GM12892 (cell line): ENCODE data around the gene KIAA1671.
A peak's percentile ranks its signal among the peaks of the same experiment; 100 is the strongest.

Experiments used
- DNase-seq: peaks from one replicate; pipeline ENCODE4 v3.0.0; 2011; ENCODE audit not compliant: insufficient read length
- FAIRE-seq: peaks from 2 replicates; lab custom pipeline; 2011; peaks lifted over from hg19 to GRCh38; lab: Jason Lieb, UNC
- POLR2A ChIP-seq: IDR thresholded peaks from 2 replicates; pipeline ENCODE4 v1.6.1; 2011; ENCODE audit warnings: low read depth, low read length, control low read depth
- POLR2AphosphoS5 ChIP-seq: IDR thresholded peaks from 2 replicates; pipeline ENCODE4 v1.6.1; 2011; ENCODE audit warnings: low read depth, low read length, control low read depth
- TAF1 ChIP-seq: IDR thresholded peaks from 2 replicates; pipeline ENCODE4 v1.6.1; 2011; ENCODE audit warnings: low read depth, mild to moderate bottlenecking, control low read depth, low read length, borderline replicate concordance

KIAA1671 gene

DNA sequence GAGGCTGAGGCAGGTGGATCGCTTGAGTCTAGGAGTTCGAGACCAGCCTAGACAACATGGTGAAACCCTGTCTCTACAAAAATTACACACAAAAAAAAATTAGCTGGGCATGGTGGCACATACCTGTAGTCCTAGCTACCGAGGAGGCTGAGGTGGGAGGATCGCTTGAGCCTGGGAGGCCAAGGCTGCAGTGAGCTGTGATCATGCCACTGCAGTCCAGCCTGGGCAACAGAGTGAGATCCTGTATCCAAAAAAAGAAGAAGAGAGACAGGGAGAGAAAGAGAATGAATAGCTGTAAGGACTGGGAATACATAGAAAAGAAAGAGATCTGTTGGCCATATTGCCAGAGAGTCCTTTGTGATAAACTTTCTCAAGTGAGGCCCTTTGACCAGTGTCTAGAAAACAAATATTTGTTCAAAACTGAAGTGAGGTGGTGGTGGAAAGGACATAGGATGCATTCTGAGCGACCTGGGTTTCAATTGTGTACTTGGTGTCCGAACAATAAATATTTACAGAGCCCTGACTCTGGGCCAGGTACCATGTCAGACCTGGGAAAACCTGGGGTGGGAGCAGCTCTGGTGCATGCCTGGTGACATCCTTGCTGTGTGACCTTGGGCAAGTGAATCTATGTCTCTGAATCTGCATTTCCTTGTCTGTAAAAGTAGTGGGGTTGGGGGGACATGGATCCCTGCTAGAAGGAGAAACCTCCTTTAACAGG lies 157.5 kb downstream of the KIAA1671 start:
- DNase-seq, result no peak
- FAIRE-seq, result no peak
- TF ChIP-seq TAF1 (no peak), POLR2A (no peak), POLR2AphosphoS5 (no peak)

DNA sequence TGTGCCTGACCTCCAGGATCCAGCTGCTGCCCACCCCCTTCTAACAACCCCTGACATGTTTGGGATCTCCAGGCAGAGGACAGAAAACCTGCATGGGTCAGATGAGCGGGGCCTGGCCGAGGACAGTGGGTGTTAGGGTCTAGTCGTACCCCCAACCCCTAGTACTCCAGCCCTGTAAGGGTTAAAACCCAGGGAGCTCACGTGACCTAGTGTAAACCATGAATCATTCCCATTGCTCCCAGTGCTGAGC lies 158.0 kb downstream of the KIAA1671 start:
- DNase-seq (no peak), FAIRE-seq (no peak)
- TF ChIP-seq POLR2A, result no peak

DNA sequence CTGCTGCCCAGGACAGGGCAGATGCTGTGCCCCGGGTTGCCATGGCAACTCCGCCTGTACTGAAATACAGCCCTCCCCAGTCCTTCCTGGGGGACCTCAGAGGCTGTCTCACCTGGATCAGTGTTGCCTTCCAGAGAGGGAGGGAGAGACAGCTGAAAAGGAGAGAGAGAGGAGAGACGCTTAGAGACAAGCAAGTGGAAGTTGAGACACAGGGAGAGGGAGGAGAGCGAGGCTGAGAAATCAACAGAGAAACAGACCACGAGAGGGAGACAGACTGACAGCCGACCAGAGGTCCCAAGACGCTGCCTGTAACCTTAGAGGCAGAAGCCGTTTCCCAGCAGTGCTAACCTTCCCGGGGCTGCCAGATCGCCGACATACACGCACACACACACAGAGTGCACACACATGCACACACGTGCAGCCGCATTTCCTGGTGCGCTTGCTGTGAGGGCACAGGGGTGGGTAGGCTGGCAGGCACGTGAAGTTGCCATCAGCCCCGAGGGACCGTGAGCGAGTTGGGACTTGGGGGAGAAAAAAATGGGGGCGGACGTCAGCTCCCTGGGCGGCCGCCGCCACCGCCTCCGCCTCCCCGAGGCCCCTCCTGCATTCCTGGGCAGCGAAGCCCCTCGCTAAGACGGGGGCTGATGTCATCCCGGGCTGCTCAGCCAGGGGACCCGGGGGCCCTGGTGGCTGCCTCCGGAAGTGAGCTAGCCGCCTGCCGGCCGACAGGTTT lies 158.5 kb downstream of the KIAA1671 start:
- peak; percentile 38 for DNase-seq
- TF ChIP-seq POLR2AphosphoS5 (no peak), POLR2A (no peak), TAF1 (no peak)
- no peak for FAIRE-seq

DNA sequence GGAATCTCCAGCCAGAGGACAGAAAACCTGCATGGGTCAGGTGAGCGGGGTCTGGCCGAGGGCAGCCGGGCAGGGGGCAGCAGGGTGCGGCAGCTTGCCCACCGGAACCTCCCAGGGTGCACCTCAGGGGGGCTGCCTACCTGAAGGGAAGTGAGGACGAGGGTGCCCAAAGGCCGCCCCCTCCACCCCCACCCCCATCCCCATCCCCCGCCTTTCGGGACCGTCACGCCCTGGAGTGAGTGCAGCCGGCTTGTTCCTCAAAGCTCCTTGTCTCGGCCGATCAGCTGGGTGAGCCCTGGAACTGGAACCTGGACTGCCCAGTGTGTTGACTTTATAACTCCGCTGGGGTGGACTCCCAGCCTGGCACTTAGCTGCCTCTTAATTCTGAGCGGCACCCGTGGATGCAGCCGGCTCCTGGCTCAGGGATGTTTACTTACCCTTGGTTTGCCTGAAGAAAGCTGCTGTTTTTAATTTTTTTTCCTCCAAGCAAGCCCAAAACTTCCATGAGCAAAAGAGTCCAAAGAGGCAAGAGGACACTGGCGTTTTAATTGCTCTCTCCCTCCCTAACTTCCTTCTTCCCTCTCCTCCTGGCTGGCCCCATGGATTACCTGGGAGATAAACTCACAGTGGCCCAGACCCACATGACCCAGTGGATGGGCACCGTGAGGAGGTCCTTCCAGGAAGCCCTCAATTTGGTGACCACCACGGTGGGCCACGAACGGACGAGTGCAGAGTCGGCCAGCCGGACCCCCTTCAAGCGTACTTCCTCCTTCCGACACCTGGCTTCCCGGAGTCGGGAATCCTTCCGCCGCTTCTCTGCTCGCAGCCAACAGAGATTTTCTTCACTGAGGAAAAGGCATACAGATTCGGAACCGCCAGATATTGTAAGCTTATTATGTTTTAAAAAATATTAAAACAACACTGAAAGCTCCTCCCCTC lies 159.3 kb downstream of the KIAA1671 start:
- TF ChIP-seq POLR2A (no peak), POLR2AphosphoS5 (no peak), TAF1 (no peak)
- FAIRE-seq, result no peak
- DNase-seq, result no peak

DNA sequence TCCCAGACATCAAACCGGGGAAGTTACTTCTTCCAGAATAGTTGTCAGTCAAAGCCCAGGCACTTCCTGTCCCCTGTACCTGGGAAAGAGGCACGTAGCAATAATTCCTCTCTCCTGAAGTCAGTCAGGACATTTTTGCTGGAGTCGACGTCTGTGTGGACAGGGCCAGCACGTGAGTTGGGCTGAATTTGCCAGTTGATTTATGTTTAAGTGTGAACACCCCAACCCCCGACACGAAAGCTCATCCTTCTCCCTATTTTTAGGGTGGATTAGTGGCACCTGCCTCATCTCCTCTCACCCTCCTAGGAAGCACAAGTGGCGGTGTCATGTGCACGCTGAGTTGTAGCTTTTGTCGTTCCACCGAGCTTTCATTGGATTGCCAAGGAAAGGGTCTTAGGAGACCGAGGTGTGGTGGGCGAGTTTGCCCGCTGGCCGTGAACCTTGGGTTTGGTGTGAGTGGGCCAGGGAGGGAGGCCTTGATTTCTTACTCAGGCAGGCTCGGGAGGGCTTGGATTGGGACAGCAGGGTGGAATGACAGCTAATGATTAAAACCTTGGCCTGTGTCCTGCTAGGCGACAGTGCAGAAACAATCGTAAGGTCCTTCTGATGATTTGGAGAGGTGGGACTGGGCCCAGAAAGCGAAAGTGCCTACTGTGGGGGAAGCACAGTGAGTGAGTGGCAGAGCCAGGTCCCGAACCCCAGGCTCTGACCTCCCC lies 160.2 kb downstream of the KIAA1671 start:
- FAIRE-seq (no peak), DNase-seq (no peak)
- no peak for TF ChIP-seq POLR2AphosphoS5

DNA sequence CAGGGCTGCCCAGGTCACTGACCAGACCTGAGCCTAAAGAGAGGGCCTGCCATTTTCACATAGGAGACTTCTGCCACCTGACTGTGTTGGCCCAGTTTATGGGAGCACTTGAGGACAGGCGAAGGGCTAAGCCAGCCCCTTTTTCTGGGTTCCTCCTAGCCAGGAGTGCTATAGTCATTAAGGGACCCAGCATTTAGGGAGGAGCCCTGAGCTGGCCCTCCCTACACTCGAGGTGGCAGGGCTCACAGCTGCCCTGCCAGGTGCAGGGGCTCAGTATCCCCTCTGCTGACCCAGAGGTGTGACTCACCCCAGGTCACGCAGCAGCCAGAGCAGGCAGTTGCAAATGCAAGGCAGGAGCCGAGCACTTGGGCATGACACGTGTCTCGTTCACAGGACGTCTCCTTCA lies 160.8 kb downstream of the KIAA1671 start:
- no peak for DNase-seq
- TF ChIP-seq POLR2A (no peak), POLR2AphosphoS5 (no peak), TAF1 (no peak)
- FAIRE-seq, result no peak

DNA sequence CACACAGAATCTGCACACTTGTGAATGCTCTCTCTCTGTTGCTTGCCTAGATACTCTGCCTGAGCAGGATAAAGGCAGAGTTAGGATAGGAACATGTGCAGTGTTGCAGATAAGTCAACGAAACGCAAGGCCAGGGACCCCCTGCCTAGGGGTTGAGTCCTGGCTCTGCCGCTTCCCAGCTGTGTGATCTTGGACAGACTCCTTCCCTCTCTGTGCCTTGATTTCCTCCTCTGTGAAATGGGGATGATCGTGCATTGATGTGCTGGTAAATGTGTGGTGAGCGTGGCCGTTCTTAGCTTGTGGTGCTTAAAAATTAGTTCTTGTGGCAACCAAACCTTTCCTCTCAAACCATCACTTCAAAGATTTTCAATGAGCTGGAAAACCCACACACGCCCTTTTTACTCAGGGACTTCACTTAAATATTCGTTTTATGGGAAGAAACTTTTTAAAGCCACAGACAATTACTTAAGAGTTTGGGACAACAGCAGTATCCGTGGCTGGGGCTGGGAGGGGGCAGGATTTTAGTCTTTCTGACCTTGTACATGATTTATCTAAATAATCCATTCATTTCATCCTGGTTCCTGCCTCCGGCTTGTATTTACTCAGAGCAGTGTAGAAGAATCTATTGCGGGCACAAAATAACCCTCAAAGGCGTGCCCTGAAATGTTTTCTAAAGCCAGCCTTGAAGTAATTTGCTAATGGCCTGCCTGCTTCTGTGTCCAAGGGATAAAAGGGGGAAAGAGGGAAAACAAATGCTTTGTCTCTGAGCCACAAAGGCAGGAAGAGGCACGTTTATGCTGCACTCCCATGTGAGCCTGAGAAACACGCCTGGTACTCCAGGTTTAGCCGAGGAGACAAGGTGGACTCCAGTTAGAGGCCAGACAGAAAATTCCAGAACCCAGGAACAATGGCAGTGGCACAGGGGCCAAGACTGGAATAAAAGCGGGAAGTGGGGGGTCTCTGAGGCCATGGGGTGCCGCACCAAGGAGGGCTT lies 162.2 kb downstream of the KIAA1671 start:
- FAIRE-seq (no peak), DNase-seq (no peak)
- TF ChIP-seq POLR2AphosphoS5 (no peak), TAF1 (no peak), POLR2A (no peak)

DNA sequence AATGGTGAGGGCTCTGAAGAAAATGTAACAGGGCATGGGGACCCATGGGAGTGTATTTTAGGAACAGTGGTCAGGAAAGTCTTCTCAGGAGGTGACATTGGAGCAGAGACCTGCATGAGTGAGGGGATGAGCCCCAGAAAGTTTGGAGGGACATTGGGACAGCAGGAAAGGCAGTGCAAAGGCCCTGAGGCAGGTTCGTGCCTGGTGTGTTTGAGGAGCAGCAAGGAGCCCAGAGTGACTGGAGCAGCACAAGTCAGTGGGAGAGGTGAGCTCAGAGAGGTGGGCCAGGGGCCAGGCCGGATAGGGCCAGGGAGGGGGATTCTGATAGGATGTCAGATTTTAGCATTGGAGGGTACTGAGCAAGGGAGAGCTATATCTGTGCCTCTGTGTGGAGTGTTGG lies 167.1 kb downstream of the KIAA1671 start:
- FAIRE-seq (no peak), DNase-seq (no peak)
- TF ChIP-seq POLR2A, result no peak
- TF ChIP-seq TAF1, result no peak
- TF ChIP-seq POLR2AphosphoS5, result no peak

DNA sequence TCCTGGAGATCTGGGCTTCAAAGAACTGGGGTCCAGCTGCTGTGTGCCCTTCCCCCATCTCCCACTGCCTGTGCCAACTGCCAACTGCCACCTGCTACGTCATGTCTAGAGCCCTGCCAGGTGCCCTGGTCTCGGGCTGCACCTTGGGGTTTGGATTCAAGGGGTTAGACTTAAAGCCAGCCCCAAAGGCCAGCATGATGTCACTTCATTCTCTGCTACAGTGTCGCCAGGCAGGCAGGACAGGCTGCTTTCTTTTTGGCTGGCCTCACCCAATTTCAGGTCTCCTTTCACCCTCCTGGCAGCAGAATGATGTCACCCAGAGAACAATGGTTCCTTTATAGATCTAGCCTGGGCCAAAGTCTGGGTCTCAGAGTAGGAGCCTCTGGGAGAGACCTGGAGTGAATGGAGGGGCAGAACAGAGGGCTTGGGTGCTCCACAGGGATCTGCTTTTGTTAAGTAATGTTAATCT lies 167.6 kb downstream of the KIAA1671 start:
- no peak for DNase-seq
- FAIRE-seq, result no peak
- TF ChIP-seq TAF1, result no peak
- no peak for TF ChIP-seq POLR2AphosphoS5
- no peak for TF ChIP-seq POLR2A

DNA sequence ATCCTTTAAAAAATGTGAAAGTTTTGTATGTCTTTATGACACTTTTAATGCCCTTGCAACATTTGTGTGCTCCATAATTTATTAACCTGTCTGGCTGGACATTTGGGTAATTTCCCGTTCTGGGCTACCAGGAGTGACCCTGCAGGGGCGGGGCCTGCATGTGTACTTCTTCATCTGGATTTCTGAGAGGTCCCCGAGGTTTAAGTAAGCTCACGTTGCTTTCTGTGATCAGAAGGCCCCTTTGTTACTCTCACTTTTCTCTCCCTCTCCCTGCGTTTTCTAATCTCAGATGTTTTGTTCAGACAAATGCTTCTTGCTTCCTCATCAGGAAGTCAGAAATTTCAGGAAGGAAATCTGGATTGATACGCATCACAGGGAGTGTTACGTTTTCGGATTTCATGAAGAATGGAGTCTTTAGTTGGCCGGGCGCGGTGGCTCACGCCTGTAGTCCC lies 168.3 kb downstream of the KIAA1671 start:
- DNase-seq (no peak), FAIRE-seq (no peak)
- TF ChIP-seq POLR2AphosphoS5, result no peak
- TF ChIP-seq POLR2A, result no peak
- TF ChIP-seq TAF1, result no peak
